Effector CD4-positive, alpha-beta T cell (primary cell): ENCODE data around the gene JPT2.

ENCODE experiments used
- DNase-seq: peaks from one replicate; pipeline ENCODE4 v3.0.0-alpha.2; 2020
- total RNA-seq: gene quantifications from one replicate; lab custom pipeline; 2026; lab: John Stamatoyannopoulos, UW

Gene JPT2, protein sequence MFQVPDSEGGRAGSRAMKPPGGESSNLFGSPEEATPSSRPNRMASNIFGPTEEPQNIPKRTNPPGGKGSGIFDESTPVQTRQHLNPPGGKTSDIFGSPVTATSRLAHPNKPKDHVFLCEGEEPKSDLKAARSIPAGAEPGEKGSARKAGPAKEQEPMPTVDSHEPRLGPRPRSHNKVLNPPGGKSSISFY
- 18.6 reads per million, percentile 45 among the genes with 10 or more reads in this experiment for total RNA-seq

DNA sequence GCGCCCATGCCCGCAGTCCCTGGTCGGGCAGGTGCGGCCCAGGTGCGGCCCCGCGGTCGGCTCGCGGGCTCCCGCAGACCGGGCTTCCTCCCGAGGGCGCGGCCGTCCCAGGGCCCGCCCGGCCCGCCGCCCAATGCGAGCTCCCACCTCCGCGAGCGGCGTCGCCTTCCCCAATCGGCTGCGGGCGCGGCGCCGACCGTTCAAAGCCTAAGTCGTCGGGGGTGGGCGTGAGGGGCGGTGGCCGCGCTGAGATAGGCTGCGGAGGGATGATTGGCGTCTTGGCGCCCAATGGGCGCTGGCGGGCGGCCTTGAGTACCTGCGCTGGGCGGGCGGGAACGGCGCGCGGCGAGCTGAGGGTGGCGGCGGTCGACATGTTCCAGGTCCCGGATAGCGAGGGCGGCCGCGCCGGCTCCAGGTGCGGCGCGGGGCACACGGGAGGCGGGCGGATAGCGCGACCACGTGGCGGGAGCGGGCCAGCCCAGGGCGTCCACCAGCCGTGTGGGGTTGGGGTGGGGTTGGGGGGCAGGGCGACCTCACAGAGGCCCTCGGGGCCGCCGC, at the start of gene JPT2:
TSS of gene JPT2 (plus strand) at position 338 of the 558 bp plus-strand sequence. CDS start at position 372, 34 bp downstream.
- DNase-seq, result peak; percentile 92

DNA sequence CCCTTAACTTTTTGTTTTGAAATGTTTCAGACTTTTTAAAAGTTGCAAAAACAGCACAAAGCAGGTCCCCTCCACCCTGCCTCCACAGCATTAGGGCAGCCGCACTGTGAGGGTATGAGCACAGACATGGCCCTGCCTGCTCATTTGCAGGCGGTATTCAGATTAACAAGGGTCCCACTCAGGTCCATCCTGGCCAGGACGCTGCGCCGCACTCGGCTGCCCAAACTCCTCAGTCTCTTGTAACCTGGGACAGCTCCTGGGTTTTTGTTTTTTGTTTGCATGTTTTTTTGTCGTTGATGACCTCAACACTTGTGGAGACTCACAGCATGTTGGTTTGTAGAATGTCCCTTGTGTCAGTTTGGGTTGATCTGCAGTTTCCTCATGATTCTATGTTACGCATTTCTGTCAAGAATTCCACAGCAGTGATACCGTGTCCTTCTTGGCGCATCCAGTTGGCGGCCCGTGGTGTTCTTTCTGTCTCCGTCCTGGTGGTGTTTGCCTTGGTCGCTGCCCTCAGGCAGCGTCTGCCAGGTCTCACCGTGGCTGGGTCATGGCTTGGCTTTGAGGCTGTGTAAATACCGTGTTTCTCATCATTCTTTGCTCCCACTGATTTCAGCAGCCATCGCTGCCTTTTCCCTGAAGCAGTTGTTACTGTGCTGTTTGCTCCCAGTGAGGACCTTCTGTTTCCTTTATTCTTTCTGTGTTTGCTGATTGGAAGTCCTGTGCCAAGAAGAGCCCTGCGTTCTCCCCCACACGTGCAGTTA, 47.4 kb upstream of the JPT2 start:
- DNase-seq, result no peak

DNA sequence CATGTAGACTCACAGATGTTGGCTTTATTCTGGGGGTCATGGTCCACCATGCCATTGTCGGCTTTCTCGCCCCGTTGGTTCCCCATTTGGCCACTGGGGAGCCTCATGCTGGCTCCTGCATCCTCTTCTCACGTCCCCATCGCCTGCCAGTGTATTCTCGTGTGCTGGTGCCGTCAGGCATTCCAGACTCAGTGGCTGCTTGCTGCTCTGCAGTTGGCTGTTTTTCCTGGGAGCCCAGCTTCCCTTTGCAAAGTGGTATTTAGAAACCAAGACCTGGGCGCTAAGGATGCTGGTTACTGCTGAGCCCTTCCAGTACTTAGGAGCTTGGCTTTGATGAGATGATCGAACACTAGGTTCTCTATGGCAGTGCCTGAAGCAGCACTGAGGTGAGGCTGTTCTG, 46.8 kb upstream of the JPT2 start:
- no peak for DNase-seq

DNA sequence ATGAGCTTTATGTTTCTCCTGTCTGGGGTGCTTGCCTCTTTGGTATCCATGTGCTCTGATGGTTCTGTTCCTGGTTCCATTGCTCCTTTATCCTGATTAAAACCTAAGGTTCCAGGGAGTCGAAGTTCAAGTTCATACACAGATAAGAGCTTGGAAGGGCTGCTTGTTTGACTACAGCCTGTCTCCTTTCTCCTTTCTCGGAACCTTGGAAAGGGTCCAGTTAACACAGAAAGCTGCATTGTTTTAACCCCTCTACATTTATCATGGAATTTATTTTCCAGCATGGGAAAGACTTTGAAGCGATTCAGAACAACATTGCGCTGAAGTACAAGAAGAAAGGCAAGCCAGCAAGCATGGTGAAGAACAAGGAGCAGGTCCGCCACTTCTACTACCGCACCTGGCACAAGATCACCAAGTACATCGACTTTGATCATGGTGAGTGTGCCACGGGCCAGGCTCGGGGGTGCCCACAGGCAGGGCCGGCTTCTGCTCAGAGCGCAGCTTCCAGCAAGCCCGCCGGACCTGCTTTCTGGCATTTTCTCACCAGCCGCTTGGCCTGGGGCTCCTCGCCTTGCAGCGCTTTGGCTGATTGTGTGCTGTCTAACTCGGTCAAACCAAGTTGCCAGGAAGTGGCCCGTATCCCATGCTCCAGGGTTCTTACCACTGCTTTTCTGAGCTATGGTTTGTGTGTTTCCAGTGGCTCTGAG, 46.0 kb upstream of the JPT2 start:
- DNase-seq, result no peak

DNA sequence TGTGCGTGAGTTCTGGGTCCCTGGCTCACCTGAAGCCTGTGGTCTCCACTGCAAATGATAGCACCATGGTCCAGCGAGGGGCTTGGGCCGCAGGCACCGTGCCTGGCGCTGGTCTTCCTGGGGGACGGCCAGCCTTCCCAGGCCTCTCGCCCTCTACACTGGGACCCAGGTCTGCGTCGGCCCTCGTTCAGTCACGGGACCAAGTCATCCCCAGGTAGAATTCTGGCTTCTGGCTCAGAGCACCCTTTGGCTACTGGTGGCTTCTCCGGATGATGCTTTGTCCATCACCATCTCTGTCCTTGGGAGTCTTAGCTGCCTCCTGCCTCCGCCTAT, 45.5 kb upstream of the JPT2 start:
- DNase-seq, result no peak

DNA sequence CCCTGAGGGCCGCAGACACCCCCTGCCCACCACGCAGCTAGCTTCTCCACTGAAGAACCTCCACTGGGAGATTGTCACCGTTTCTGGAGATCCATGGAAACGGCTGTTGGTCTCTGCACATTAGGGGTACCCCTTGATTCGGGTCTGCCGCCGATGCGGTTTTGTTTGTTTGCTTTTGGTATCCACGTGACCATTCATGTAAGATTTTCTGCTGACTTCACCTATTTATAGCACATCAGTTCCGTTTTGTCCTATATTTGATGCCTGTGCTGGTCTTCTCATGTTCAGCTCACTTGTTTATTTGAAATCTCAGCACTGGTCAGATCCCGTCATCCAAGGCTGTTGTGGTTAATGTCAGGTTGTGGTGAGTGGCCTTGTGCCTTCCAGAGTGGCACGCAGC, 44.8 kb upstream of the JPT2 start:
- no peak for DNase-seq

DNA sequence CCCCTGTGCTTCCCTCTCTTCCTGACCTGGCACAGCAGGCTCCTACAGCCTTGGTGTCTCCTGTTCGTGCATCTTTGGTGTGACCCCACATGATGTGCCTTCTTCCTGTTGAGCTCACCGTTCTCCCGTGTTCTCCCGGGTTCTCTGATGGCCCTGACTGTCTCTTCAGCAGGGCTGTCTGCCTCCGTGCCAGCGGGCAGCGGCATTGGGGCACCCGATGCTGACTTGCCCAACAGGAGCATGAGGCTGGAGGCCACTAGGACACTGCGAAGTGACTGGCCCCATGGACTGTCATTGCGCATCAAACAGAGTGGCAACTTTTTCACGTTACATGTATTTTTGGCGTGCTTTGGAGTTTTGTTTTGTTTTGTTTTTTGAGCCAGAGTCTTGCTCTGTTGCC, 43.5 kb upstream of the JPT2 start:
- no peak for DNase-seq

DNA sequence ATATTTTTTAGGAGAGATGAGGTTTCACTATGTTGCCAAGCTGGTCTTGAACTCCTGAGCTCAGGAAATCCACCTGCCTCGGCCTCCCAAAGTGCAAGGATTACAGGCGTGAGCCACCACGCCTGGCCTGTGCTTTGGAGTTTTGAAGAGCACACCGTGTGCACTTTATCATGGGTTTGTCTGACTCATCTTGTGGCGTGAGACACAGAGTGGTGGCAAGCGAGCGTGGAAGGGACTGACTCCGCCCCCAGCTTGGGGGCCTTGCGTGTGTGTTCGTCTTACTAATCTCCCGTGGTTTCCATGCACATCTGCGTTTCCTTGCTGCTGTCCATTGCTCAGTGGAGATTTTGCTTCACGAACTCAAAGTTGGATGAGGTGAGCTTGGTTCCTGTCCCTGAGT, 43.0 kb upstream of the JPT2 start:
- no peak for DNase-seq

DNA sequence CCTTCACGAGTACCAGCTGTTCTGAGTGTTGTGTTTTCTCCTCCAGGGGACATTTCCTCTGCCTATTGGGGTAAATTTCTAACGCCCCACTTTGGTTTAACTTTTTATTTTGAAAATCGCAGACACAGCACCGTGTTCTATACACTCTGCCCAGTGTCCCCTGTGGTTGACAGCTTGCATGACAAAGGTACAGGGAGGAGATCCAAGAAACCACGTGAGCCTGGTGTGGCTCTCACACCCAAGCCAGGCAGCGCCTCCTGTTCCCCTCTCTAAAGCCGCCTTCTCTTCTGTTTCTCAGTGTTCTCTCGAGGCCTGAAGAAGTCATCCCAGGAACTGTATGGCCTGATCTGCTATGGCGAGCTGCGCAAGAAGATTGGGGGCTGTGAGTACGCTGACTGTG, 40.6 kb upstream of the JPT2 start:
- DNase-seq, result no peak

DNA sequence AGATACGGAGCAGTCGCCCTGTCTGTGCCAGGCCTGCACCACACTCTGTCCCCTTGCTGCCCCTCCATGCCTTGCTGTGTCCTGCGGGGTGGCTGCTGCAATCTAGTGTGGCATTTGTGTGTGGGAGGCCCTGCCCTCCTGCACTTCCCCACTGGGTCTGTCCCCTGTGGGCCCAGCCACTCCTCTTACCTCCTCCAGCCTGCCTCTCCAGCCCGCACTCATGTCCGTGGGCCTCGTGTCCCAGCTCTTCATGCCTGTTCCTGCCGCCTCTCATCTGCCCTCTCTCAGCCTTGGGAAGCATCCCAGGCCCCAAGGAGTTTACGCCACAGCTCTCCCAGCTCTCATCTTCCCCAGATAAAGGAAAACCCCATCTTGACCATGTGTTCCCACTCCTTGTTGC, 39.3 kb upstream of the JPT2 start:
- no peak for DNase-seq

DNA sequence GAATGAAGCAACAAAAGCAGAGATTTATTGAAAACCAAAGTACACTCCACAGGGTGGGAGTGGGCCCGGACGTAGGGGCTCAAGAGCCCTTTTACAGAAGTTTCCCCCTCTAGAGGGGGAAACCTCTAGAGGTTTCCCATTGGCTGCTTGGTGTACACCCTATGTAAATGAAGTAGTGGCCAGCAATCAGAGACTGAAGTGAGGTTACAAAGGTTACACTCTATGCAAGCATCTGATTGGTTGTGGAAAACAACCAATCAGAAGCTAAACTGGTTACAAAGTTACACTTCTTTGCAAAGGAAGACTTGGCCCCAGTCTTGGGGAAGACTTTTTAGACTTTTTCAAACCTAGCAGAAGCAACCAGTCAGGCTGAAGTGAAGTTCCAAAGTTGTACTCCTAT, 38.8 kb upstream of the JPT2 start:
- no peak for DNase-seq

DNA sequence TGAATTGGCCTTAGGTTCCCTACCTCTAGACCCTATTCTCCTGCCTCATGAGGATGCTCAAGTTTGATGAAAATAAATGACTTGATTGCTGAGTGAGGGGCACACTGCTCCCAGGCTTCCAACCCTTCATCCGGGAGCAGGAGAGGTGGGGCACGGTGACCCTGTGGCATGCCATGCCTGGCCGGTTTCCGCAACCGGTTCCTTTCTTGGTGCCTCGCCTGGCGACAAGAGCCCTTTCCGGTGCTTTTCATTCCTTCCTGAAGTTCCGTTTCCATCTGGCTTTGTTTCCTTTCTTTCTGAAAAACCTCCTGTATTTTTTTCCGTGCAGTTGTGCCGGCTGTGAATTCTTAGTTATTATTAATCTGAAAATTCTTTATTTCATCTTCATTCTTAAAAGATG, 38.2 kb upstream of the JPT2 start:
- DNase-seq, result no peak

DNA sequence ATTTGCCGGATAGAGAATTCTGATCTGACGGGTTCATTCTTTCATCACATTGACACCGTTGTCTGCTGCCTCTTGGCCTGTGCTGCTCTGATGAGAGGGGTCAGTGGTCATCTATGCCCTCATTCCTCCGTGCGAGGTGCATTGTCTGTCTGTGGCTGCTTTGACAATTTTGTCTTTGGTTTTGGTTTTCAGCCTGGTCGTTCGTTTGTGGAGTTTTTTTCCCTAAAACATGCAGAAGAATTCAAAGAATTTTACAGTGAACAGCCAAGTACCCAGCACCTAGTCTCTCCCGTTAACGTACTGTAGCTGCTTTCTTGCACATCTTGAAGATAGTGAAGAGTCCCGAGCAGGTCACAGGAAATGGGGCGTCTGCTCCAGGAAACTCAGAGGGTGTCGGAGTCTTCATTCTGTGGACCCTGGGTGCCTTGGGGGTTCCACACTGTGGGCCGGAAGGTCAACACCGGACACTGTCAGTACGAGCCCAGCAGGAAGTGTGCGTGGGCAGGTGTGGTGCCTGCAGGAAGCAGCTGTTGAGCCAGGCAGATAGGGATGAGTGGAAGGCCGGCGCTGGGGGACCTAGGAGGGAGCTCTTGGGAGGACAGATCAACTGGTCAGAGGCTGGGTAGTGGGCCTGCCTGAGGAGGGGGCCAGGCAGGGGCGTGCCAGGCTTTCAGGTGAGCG, 37.7 kb upstream of the JPT2 start:
- no peak for DNase-seq

DNA sequence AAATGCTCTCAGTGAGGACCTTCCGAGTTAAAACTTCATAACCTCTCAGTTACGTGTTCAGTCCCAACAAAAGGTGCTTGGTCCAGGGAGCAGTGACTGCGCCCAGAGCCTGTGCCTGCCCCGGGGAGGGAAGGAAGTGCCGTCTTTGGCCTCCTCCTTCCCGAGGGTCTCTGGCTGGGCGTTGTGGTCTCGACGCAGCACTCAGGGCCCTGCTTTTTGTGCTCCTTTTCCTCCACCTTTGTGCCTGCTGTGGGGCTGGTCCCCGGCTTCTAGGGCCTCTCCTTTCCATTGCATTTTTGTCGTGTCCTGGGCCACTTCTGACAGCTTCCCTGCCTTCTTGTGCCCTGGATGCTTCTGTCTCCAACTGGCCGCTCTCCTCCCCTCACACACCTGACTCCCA, 36.8 kb upstream of the JPT2 start:
- no peak for DNase-seq

DNA sequence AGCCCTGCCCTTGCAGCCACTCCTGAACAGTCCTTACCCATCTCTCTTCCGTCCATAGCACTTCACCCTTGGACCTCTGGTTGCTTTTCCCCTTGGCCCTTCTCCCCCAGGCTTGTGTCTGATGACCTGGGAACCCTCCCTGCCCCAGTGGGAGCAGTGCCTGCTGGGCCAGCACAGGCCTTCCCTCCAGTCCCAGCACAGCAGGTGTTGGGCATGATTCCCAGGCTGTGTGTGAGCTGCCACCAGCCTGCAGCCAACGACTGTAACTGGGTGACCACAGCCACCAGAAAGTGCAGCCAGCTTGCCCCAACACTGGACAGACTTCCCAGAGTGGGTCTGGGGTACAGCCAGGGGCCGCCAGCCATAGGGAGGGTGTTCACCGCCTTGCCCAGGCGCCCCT, 35.9 kb upstream of the JPT2 start:
- DNase-seq, result no peak

DNA sequence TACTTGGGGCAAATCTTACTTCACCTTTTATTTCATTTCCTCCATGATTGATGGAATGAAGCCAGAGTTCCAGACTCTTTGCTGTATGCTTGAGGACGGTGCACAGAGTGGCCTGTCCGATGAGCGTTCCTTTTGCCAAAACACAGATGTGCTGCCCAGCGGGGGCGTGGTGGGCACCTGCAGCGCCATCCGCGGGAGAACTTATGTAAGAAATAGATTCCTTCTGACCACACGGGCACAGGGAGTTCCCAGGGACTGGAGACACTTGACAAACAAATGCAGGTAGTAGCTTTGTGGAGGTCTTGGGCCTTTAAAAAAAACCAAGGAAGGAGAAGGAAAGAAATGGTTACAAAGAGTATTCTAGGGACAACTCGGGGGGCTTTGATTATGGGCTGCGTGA, 35.3 kb upstream of the JPT2 start:
- DNase-seq, result no peak

DNA sequence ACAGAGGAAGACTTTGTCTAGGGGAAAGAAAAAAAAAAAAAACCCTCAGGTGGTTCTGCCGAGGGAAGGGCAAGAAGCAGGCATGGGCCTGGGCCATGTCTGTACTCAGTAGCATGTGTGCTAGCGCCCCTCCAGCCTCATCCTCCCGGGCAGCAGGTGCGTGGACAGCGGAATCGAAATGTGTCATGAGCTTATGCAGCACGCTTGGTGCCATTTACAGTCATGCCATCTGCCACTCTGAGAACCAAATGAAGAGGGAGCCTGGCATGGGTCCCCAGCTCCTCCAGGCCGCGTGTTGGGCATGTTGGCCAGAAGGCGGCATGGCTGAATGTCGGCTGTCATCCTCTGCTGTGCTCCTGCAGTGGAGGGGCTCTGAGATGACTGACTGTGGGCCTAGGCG, 34.6 kb upstream of the JPT2 start:
- DNase-seq, result no peak

DNA sequence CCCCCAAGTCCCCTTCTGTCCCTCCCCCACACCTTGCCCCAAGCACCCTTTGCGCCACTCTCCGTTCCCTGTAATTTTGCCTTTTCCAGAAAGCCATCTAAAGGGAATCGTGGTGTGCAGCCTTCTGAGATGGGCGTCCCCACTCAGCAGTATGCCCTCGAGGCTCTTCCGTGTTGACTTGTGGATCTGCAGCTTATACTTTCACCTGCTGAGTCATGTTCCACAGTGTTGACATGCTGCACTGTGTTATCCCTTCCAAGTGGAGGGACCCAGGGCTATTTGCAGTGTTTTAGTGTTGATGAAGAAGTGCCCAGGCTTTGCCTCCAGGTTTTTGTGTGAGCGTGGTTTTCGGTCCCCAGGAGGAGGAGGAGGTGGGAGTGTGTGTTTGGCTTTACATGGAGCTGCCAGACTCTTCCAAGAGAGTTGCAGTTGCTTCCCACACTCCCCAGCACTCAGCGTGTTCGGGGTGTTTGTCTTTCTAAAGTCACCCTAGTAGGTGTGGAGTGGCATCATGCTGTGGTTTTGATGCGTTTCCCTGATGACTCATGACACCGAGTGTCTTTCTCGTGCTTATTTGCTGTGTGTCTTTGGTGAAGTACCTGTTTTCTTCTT, 32.1 kb upstream of the JPT2 start:
- DNase-seq, result no peak

DNA sequence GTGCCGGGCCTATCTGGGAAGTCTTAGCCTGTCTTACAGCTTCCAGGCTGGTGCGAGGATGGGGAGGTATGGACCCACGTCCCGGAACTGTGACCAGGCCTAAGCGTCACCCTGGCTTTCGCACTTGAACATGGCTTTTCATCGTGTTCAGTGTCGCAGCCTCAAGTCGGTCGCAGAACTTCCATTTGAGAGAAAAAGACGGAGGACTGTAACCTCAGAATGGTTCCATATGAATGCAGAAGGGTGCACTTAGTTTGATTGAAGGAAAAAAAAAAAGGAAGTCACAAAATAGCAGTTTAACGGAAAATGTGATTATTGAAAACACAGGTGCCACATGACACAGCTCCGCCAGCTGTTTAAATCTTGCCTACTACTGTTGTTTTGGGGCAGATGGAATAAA, 30.2 kb upstream of the JPT2 start:
- no peak for DNase-seq

DNA sequence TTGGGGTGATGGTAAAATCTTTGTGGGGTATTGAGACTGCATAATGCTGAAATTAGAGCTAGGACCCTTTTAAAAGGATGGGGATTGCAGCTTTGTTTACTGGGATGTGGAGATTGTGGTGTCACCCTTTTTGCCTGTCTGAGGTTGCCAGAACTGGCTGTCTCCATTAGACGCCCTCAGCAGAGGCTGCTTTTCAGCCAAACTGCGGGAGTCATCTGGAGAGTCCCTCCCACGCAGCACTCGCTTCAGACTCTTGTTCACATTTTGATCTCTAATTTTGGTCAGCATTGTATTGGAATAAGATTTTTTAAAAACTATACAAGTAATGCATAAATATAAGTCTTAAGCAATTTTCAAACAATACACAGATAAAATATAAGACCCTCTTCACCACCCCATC, 27.9 kb upstream of the JPT2 start:
- DNase-seq, result no peak

DNA sequence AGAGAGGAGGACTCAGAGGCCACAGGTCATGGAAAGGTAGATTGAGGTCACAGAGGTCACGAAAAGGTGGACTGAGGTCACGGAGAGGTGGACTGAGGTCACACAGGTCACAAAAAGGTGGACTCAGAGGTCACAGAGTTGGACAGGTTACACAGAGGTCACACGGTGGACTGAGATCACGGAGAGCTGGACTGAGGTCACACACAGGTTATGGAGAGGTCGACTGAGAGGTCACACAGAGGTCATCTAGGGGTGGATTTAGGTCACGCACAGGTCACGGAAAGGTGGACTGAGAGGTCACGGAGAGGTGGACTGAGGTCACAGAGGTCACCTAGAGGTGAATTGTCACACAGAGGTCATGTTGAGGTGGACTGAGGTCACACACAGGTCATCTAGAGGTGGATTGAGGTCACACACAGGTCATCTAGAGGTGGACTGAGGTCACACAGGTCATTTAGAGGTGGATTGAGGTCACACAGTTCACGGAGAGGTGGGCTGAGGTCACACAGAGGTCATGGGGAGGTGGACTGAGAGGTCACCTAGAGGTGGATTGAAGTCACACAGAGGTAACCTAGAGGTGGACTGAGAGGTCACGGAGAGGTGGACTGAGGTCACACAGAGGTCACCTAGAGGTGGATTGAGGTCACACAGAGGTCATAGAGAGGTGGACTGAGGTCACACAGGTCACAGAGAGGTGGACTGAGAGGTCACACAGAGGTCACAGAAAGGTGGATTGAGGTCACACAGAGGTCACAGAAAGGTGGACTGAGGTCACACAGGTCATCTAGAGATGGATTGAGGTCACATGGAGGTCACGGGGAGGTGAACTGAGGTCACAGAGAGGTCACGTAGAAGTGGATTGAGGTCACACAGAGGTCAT, 26.7 kb upstream of the JPT2 start:
- DNase-seq, result no peak

DNA sequence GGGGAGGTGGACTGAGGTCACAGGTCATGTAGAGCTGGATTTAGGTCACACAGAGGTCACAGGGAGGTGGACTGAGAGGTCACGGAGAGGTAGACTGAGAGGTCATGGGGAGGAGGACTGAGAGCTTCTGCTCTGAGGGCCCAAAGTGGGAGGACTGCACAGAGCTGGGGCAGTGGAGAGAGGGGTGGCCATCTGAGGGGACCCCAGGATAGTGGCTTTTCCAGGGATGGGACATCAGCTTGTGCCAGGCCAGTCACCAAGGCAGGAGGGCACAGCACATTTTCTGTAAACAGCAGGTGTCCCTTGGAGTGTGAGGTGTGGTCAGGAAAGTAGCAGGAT, 26.1 kb upstream of the JPT2 start:
- no peak for DNase-seq
